ENCODE measurements around the gene CLDN5.

Gene CLDN5

DNA sequence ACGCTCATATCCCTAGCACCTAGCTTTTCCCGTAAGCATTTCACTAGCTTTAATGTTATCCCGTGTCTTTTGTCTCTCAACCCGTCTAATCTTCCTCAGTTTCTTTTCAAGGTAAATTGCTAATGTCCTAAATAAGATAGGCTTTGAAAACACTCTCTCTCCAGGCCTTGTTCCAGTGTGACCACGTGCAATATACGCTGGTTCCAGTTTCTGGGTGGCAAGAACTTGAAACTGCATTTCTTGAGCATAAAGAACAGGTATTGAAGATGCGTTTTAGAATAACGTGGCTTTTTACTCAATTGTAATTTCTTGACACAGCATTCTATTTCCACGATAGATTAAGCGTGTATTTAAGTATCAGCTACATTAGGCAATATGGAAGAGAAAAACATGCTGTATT is 43.4 kb downstream of the CLDN5 start:
- no peak for DNase-seq (ENCODE audit: low read depth)

DNA sequence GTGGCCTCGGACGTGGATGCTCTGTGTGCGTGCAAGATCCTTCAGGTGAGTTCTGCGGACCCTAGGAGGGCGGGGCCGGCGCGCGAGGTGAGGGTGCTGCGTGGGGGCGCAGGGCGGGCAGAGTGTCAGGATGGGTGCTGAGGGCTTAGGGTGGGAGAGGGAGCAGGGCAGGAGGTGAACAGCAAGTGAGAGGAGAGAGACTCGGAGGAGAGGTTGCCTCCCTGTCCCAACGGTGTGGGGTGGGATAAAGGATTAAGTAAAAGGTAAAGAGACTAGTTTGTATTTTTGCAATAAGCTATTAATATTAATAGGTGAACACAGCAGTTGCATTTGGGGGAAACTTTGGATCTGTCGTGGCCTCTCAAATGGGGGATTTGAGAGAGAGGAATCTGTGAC is 44.0 kb downstream of the CLDN5 start:
- peak; percentile 5 for DNase-seq (ENCODE audit: low read depth)

- DNase-seq (ENCODE audit: low read depth): peak; percentile 92
Observed at GRCh38 chr22:19479355-19480172, 44.6 kb downstream of the CLDN5 start, which contains the start of gene CDC45. TSS of gene CDC45 (plus strand) at chr22:19479920. CDS start at chr22:19479969, 49 bp downstream.

DNA sequence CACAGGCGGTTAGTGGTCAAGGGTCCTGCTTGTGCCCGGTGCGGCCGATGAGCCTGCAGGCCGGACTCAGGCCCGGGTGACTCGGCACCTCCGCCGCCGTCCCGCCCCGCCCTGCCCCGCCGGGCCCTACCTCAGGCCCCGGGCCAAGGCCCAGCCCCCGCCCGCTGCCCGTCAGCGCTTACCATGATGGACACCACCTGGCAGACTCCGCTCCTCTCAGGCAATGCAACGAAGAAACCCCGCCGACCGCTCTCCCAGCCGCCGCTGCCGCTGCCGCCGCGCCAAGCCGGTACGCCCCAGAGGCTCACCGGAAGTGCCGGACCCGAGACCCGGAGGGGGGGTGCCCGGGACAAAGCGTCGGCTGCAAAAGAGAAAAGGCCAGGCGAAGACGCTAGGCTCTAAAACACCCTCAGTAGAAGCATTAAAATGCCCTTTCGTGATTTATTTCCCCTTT is 45.3 kb downstream of the CLDN5 start, which contains the start of gene UFD1:
UFD1 (minus strand) TSS at position 293 of the 454 bp plus-strand sequence; CDS start at position 185, 108 bp downstream.
- peak; percentile 66 for DNase-seq (ENCODE audit: low read depth)

DNA sequence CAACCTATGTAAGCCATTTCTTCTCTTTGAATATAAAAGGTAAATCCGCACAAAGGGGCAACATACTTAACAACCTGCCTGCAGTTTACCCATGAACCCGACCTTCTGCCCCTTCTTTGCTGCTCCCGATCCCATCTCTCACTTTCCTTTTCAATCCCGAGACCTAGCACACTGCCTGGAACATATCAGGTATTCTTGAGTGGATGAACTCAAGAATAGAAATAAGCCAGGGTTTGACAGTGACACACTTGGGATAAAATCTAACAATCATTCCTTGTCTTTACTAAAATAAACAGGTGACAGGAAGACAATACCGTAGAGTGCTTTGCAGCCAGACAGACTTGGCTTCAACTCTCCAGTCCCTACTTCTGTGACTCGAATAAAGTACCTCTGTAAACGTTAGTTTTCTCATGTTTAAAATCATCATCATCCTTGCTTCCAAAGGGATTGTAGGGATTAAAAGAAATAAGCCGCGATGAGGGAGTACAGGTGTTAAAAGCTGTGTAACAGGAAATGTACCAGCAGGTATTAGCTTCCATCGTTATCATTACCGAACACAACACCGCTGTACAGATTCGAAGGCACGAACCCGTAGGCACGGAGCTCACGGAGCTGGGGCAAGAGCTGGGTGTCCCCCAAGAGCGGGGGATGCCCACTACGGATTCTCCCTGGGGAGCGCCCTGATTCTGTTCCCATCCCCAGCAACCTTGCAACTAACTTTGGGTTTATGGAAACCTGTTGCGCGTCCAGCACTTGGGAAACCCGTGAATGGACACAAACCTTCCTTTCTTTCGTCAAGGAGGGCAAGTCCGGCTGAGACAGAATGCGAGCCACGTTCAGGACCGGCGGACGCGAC is 45.9 kb downstream of the CLDN5 start:
- peak; percentile 8 for DNase-seq (ENCODE audit: low read depth)

GRCh38 chr22:19477321-19478044 is 46.7 kb downstream of the CLDN5 start:
- DNase-seq (ENCODE audit: low read depth): no peak

DNA sequence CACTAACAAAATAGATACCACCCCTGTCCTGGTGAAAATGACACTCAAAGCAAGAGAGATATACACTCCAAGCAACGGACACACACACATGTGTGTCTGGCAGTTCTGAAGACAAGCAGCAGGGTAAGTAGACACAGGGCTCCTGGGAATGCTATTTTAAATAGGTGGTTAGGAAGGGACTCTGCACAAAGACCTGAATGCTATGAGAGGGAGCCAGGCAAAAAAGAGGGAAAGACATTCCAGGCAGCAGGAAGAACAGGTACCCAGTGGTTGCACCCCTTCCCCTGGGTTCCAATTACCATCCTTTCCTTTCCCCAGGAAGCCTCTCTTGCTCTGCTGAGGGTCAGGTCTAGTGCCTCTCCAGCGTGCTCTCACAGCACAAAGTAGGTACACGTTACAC is 48.2 kb downstream of the CLDN5 start:
- no peak for DNase-seq (ENCODE audit: low read depth)

- no peak for DNase-seq (ENCODE audit: low read depth)
Observed at GRCh38 chr22:19473578-19473977, 50.6 kb downstream of the CLDN5 start.

Measured in activated gamma-delta T cell treated with anti-CD3 and anti-CD28 coated beads, Interleukin-2, amount 50 U/mL, for 16 hours (primary cell).